ENCODE data around the gene PNPLA3. TPM values are rescaled to one million over a fixed set of nuclear protein-coding genes. Genes with fewer than 3 reads are reported as not detected.

The PNPLA3 gene
- total RNA-seq, 2 experiments from 2014 or later, result not detected

DNA sequence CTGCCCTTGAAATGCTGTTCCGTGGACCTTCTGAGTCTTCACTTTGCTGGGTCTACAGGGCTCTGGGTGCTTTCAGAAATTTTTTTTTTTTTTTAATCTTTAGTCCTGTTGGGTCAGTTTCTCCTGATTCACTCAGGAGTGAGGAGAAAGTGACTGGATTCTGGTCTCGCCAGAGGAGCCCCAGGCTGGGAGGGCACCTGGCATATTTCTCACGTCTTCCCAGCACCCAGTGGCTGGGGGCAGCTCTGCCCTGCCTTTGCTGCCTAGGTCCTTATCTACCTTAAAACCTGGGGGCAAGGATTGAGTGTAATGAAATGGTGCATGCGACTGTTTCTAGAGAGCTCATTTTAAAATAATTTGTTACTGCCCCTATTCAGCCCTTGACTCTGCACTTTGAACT, 55.0 kb downstream of the PNPLA3 start:
- Histone ChIP-seq H3K27ac (ENCODE audit: low read depth, low read length, poor library complexity, severe bottlenecking) (no peak overlapping the region), H3K4me2 (ENCODE audit: low read length) (no peak overlapping the region), H3K79me2 (ENCODE audit: insufficient read depth, low read depth, low read length) (no peaks in the 10 kb centered on the region), H4K20me1 (ENCODE audit: insufficient read depth, low read length) (no peaks in the 10 kb centered on the region), H3K9me2 (ENCODE audit: insufficient read depth, low read length) (no peaks in the 10 kb centered on the region), H3K4me3 (ENCODE audit: low read depth, low read length, poor library complexity, severe bottlenecking) (no peak overlapping the region), H3K36me3 (ENCODE audit: insufficient read depth, low read length) (peaks cover 94% of the 10 kb centered on the region), H3K9me3 (ENCODE audit: low read length) (no peaks in the 10 kb centered on the region), H2AFZ (ENCODE audit: low read length) (no peak overlapping the region), H3K4me1 (ENCODE audit: insufficient read depth, low read length, poor library complexity, severe bottlenecking) (no peaks in the 10 kb centered on the region)
- CTCF ChIA-PET (ENCODE audit: unreplicated experiment), result no interaction called here
- intact Hi-C loops (cut with micrococcal nuclease; ENCODE audit: unreplicated experiment), result no loop called here
- TF ChIP-seq EZH2phosphoT487 (IDR thresholded peaks at IDR 0.05; ENCODE audit: borderline replicate concordance, low read depth, low read length), result no peak
- TF ChIP-seq, protein P1, sequence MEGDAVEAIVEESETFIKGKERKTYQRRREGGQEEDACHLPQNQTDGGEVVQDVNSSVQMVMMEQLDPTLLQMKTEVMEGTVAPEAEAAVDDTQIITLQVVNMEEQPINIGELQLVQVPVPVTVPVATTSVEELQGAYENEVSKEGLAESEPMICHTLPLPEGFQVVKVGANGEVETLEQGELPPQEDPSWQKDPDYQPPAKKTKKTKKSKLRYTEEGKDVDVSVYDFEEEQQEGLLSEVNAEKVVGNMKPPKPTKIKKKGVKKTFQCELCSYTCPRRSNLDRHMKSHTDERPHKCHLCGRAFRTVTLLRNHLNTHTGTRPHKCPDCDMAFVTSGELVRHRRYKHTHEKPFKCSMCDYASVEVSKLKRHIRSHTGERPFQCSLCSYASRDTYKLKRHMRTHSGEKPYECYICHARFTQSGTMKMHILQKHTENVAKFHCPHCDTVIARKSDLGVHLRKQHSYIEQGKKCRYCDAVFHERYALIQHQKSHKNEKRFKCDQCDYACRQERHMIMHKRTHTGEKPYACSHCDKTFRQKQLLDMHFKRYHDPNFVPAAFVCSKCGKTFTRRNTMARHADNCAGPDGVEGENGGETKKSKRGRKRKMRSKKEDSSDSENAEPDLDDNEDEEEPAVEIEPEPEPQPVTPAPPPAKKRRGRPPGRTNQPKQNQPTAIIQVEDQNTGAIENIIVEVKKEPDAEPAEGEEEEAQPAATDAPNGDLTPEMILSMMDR (conservative IDR thresholded peaks at IDR 0.05; ENCODE audit: low read length), result no peak
- POLR2A ChIA-PET, result no interaction called here
- no TSS peak for BruUV-seq (replicated peaks)
- no peak for DNase-seq (ENCODE audit: low spot score)

DNA sequence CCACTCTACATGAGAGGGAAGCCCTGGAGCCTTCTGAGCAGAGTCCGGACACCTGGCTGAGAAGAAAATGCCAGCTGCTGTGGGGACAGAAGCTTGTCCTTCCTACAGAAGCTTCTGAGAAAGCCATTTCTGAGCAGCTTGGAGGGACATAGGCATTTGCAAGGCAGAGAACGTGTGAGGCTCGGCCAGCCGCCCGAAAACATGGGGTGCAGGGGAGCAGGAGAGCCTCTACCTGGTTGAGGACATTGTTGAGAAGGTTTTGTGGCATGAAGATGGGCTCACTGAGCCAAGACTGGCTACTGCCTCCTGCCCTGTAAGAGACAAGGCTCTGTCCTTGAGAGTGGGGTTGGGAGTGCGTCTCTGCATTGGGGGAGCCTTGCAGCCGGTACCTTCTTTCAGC, 57.0 kb downstream of the PNPLA3 start:
- H3K36me3 ChIP-seq (ENCODE audit: insufficient read depth, low read length), result peaks cover 90% of the 10 kb centered on the region
- POLR2A ChIA-PET, result no interaction called here

DNA sequence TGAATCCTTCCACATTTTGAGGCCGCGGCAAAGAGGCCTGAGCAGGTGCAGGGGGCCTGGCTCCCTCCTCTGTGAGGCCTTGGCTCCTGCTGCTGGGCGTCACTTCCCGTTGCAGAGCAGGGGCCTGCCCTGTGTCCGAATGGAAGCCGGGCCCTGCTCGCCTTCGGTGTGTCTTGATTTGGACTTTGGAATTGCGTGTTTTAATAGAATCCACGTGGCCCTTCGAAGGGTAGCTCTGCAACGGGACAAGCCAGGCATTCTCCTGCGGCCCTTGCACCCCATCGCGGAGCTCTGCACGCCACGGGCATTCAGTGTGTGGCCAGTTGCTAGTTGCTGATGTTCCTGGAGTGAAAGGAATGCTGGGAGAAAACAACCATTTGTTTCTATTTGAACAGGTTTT, 57.4 kb downstream of the PNPLA3 start:
- Histone ChIP-seq H3K9me2 (ENCODE audit: insufficient read depth, low read length) (no peaks in the 10 kb centered on the region), H3K9me3 (ENCODE audit: low read length) (no peaks in the 10 kb centered on the region), H3K4me1 (ENCODE audit: insufficient read depth, low read length, poor library complexity, severe bottlenecking) (no peaks in the 10 kb centered on the region), H3K36me3 (ENCODE audit: insufficient read depth, low read length) (peaks cover 88% of the 10 kb centered on the region), H3K79me2 (ENCODE audit: insufficient read depth, low read depth, low read length) (no peaks in the 10 kb centered on the region), H2AFZ (ENCODE audit: low read length) (no peak overlapping the region), H3K4me3 (ENCODE audit: low read depth, low read length, poor library complexity, severe bottlenecking) (no peak overlapping the region), H3K4me2 (ENCODE audit: low read length) (no peak overlapping the region), H4K20me1 (ENCODE audit: insufficient read depth, low read length) (no peaks in the 10 kb centered on the region), H3K27ac (ENCODE audit: low read depth, low read length, poor library complexity, severe bottlenecking) (no peak overlapping the region)
- no peak for DNase-seq (ENCODE audit: low spot score)
- ChIA-PET CTCF (ENCODE audit: unreplicated experiment) (no interaction called here), POLR2A (no interaction called here)
- no TSS peak for BruUV-seq (replicated peaks)
- intact Hi-C loops (cut with micrococcal nuclease; ENCODE audit: unreplicated experiment), result no loop called here
- TF ChIP-seq EZH2phosphoT487 (IDR thresholded peaks at IDR 0.05; ENCODE audit: borderline replicate concordance, low read depth, low read length), result no peak
- TF ChIP-seq, protein P1 (conservative IDR thresholded peaks at IDR 0.05; ENCODE audit: low read length), result no peak

More for the DNA sequence above, 57.0 kb downstream of the PNPLA3 start:
- BruUV-seq (replicated peaks), result no TSS peak
- H3K4me3 ChIP-seq (ENCODE audit: low read depth, low read length, poor library complexity, severe bottlenecking), result no peak overlapping the region
- H3K27ac ChIP-seq (ENCODE audit: low read depth, low read length, poor library complexity, severe bottlenecking), result no peak overlapping the region
- TF ChIP-seq, protein P1 (conservative IDR thresholded peaks at IDR 0.05; ENCODE audit: low read length), result no peak
- TF ChIP-seq EZH2phosphoT487 (IDR thresholded peaks at IDR 0.05; ENCODE audit: borderline replicate concordance, low read depth, low read length), result no peak
- no peaks in the 10 kb centered on the region for H3K9me3 ChIP-seq (ENCODE audit: low read length)
- H3K9me2 ChIP-seq (ENCODE audit: insufficient read depth, low read length), result no peaks in the 10 kb centered on the region
- DNase-seq (ENCODE audit: low spot score), result no peak
- CTCF ChIA-PET (ENCODE audit: unreplicated experiment), result no interaction called here
- H3K79me2 ChIP-seq (ENCODE audit: insufficient read depth, low read depth, low read length), result no peaks in the 10 kb centered on the region
- H4K20me1 ChIP-seq (ENCODE audit: insufficient read depth, low read length), result no peaks in the 10 kb centered on the region
- no peak overlapping the region for H2AFZ ChIP-seq (ENCODE audit: low read length)
- intact Hi-C loops (cut with micrococcal nuclease; ENCODE audit: unreplicated experiment), result no loop called here
- H3K4me2 ChIP-seq (ENCODE audit: low read length), result no peak overlapping the region
- no peaks in the 10 kb centered on the region for H3K4me1 ChIP-seq (ENCODE audit: insufficient read depth, low read length, poor library complexity, severe bottlenecking)

All from OCI-LY7 (cell line).